Ovary (tissue), 3 donors: ENCODE data around the gene NEK9.

Experiments
- EP300 ChIP-seq: sonication (generic); formaldehyde crosslinking; IDR thresholded peaks from one replicate; pipeline ENCODE4 v1.6.1; 2017; ENCODE audit warnings: antibody characterized with exemption
- POLR2A ChIP-seq: fragments of 450-650 bp; IDR thresholded peaks from one replicate; pipeline ENCODE4 v1.6.1; 2017; ENCODE audit warnings: antibody characterized with exemption, mild to moderate bottlenecking, moderate library complexity
- TF ChIP-seq, protein P1 (sequence below), 3 donors: fragments of 450-650 bp in 2 of 3; fragments of 200-600 bp in 1 of 3; IDR thresholded peaks; one replicate each; pipeline versions ENCODE4 v1.5.1 to v1.8.0; 2016 to 2022; ENCODE audit warnings: antibody characterized with exemption in 3 of 3, mild to moderate bottlenecking in 1 of 3
- donor health status: DM: no; HTN: no; CAD: no.

- TF ChIP-seq, protein P1, sequence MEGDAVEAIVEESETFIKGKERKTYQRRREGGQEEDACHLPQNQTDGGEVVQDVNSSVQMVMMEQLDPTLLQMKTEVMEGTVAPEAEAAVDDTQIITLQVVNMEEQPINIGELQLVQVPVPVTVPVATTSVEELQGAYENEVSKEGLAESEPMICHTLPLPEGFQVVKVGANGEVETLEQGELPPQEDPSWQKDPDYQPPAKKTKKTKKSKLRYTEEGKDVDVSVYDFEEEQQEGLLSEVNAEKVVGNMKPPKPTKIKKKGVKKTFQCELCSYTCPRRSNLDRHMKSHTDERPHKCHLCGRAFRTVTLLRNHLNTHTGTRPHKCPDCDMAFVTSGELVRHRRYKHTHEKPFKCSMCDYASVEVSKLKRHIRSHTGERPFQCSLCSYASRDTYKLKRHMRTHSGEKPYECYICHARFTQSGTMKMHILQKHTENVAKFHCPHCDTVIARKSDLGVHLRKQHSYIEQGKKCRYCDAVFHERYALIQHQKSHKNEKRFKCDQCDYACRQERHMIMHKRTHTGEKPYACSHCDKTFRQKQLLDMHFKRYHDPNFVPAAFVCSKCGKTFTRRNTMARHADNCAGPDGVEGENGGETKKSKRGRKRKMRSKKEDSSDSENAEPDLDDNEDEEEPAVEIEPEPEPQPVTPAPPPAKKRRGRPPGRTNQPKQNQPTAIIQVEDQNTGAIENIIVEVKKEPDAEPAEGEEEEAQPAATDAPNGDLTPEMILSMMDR (IDR thresholded peaks at IDR 0.05): no peak
- TF ChIP-seq POLR2A: no peak
- no peak for TF ChIP-seq EP300
Observed at GRCh38 chr14:75150150-75150549, 23.3 kb upstream of the NEK9 start.
